Sigmoid colon (tissue), 7 donors: ENCODE results near the gene AKR1A1. TPM values are rescaled to one million over a fixed set of nuclear protein-coding genes. Genes with fewer than 3 reads are reported as not detected.

Experiments used
- DNase-seq: peaks from one replicate; pipeline ENCODE4 v3.0.0-alpha.2; 2019
- H3K27ac ChIP-seq, 4 donors: fragments of 200-600 bp; sonication (generic); one replicate each; pipeline ENCODE4 v1.5.1; 2016 to 2019; ENCODE audit warnings: mild to moderate bottlenecking in 1 of 4
- H3K27me3 ChIP-seq, 3 donors: fragments of 200-600 bp; sonication (generic); one replicate each; pipeline ENCODE4 v1.5.1; 2019; ENCODE audit warnings: mild to moderate bottlenecking in 1 of 3
- H3K36me3 ChIP-seq, 4 donors: fragments of 200-600 bp; sonication (generic); one replicate each; pipeline ENCODE4 v1.5.1; 2016 to 2019
- H3K4me1 ChIP-seq, 4 donors: fragments of 200-600 bp; sonication (generic); one replicate each; pipeline ENCODE4 v1.5.1; 2017 to 2019
- H3K4me3 ChIP-seq, 4 donors: fragments of 200-600 bp; sonication (generic); one replicate each; pipeline ENCODE4 v1.5.1; 2017 to 2019; ENCODE audit warnings: mild to moderate bottlenecking in 2 of 4, moderate library complexity in 1 of 4
- H3K9me3 ChIP-seq, 4 donors: fragments of 200-600 bp in 3 of 4; sonication (generic) in 3 of 4; one replicate each; pipeline versions ENCODE4 v1.5.1 to v1.6.1; 2013 to 2019
- CTCF ChIP-seq, 4 experiments: fragments of 450-650 bp in 3 of 4; fragments of 200-600 bp in 1 of 4; IDR thresholded peaks; one replicate each; pipeline ENCODE4 v1.5.1; 2016 to 2019; ENCODE audit warnings: antibody characterized with exemption in 4 of 4, mild to moderate bottlenecking in 3 of 4, moderate library complexity in 2 of 4
- EP300 ChIP-seq, 4 donors: sonication (generic); formaldehyde crosslinking; IDR thresholded peaks; one replicate each; pipeline ENCODE4 v1.6.1; 2017; ENCODE audit warnings: antibody characterized with exemption in 4 of 4
- POLR2A ChIP-seq, 2 donors: fragments of 450-650 bp; IDR thresholded peaks; one replicate each; pipeline ENCODE4 v1.6.1; 2016; ENCODE audit warnings: antibody characterized with exemption in 2 of 2, mild to moderate bottlenecking in 2 of 2, moderate library complexity in 2 of 2
- POLR2AphosphoS5 ChIP-seq, 4 donors: sonication (generic); formaldehyde crosslinking; IDR thresholded peaks; one replicate each; pipeline ENCODE4 v1.6.1; 2017; ENCODE audit warnings: antibody characterized with exemption in 4 of 4
- WGBS, 2 donors: extraction: QIAGEN DNeasy Blood & Tissue Kit; methylation state at CpG; one replicate each; pipeline ENCODE4 v1.1.7; 2013; 5-methylcytosine and 5-hydroxymethylcytosine counted together
- intact Hi-C: fragments of 100-400 bp; cut with DNase I; formaldehyde crosslinking; loops from one replicate; pipeline ENCODE4 v1.15.1; 2023
- polyA plus RNA-seq, 3 donors: library from polyadenylated mRNA; stranded (reverse); fragments of 200-250 nt; gene quantifications; one replicate each; pipeline ENCODE4 v1.2.3, GENCODE V29; 2013
- small RNA-seq, 3 donors: library from RNA; depleted of rRNA; stranded (forward); fragments of <200 nt; gene quantifications; one replicate each; pipeline ENCODE3, GENCODE V24; 2016
- total RNA-seq, 4 donors: library from RNA; depleted of rRNA; stranded (reverse); fragments of >200 nt; gene quantifications; one replicate each; pipeline ENCODE4 v1.1.0, GENCODE V29; 2016
- donor health status: healthy with polysubstance abuse.
- donor health status: Bipolar disorder and iron deficiency.
- donor health status: healthy.

The AKR1A1 gene
- total and polyA plus RNA-seq, 7 donors, result 39.6 to 234 (median 64.2) TPM

DNA sequence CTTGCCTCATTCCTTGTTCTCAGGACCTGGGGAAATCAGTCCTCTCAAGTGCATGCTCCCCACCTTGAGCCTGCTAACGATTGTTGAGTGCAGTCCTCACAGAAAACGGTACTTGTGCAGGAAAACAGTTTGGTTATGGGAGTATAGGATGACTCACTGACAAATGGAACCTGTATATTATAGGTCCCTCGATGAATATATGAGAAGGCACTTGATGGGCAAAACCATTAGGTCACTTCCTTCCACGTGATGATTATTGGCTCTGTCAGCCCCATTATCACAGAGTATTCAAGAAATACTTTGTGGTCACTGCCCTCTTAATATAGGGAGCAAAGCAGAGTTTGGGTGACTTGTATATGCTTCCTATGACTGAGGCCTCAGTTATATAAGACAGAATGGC, 67.0 kb downstream of the AKR1A1 start:
- 74 to 83% methylated on average over 4 of the region's 4 CpGs for WGBS, 2 donors
- Histone ChIP-seq H3K4me3 (no peak overlapping the region), H3K36me3 (peaks cover 17 to 59% (median 41%) of the 10 kb centered on the region in 4 donors), H3K27me3 (no peaks in the 10 kb centered on the region), H3K9me3 (no peaks in the 10 kb centered on the region), H3K27ac (no peak overlapping the region), H3K4me1 (peaks cover 0 to 12% (median 9%) of the 10 kb centered on the region in 4 donors)
- intact Hi-C loops, result no loop called here
- DNase-seq, result no peak
- no peak for TF ChIP-seq CTCF (IDR thresholded peaks at IDR 0.05)
- TF ChIP-seq EP300 (IDR thresholded peaks at IDR 0.05), result no peak
- no peak for TF ChIP-seq POLR2A (IDR thresholded peaks at IDR 0.05)
- no peak for TF ChIP-seq POLR2AphosphoS5 (IDR thresholded peaks at IDR 0.05)

- no peak overlapping the region for H3K4me3 ChIP-seq
- TF ChIP-seq EP300 (IDR thresholded peaks at IDR 0.05) (peak in 1 of 4 donors; percentile 63), CTCF (IDR thresholded peaks at IDR 0.05) (no peak), POLR2AphosphoS5 (IDR thresholded peaks at IDR 0.05) (peak in 2 of 4 donors; percentile 4 to 23)
- H3K4me1 ChIP-seq, result peaks cover 0 to 20% (median 13%) of the 10 kb centered on the region in 4 donors
- H3K36me3 ChIP-seq, result peaks cover 17 to 43% (median 39%) of the 10 kb centered on the region in 4 donors
- H3K27ac ChIP-seq, result peak overlapping the region; percentile 17 to 33 (median 28)
- WGBS, 2 donors, result 65 to 66% methylated on average over 8 of the region's 8 CpGs
- H3K27me3 ChIP-seq, result no peaks in the 10 kb centered on the region
- no peak for DNase-seq
- H3K9me3 ChIP-seq, result no peaks in the 10 kb centered on the region
- intact Hi-C loops, result no loop called here
Observed at GRCh38 chr1:45619149-45619921, 68.7 kb downstream of the AKR1A1 start.

Small RNA genes within 50 kb of the gene (small RNA-seq; reads per million reads assigned to genes)
- gene AL355480.1, result 0 reads per million in 3 donors
- gene AL355480.2, result 0 reads per million in 3 donors
- 0 reads per million in 3 donors for gene AL355480.3
- 0 reads per million in 3 donors for gene AL355480.4

Other genes with a start within 250 kb of the AKR1A1 start
- gene HPDL, start 223.9 kb upstream of the AKR1A1 start, total RNA-seq, result under 1 TPM in 1 of 4 donors, not detected in 3; 0.95 TPM
- gene HPDL, start 223.9 kb upstream of the AKR1A1 start, polyA plus RNA-seq, result 10 to 100 TPM in 2 of 3 donors, 1 to 10 TPM in 1; 4.9 to 15.7 (median 11.4) TPM
- 10 to 100 TPM in 1 of 4 donors, 1 to 10 TPM in 3; 7.1 to 10.5 (median 7.3) TPM for gene TOE1, start 210.7 kb upstream of the AKR1A1 start, total RNA-seq
- 10 to 100 TPM; 11.4 to 12.9 (median 12.0) TPM for gene TOE1, start 210.7 kb upstream of the AKR1A1 start, polyA plus RNA-seq
- 10 to 100 TPM; 15.7 to 22.8 (median 19.2) TPM for gene MUTYH, start 210.4 kb upstream of the AKR1A1 start, total RNA-seq
- 10 to 100 TPM; 22.4 to 24.6 (median 23.7) TPM for gene MUTYH, start 210.4 kb upstream of the AKR1A1 start, polyA plus RNA-seq
- gene TESK2, start 59.7 kb upstream of the AKR1A1 start, total RNA-seq, result 1 to 10 TPM; 4.3 to 7.8 (median 7.0) TPM
- 1 to 10 TPM; 5.8 to 9.2 (median 7.8) TPM for gene TESK2, start 59.7 kb upstream of the AKR1A1 start, polyA plus RNA-seq
- gene CCDC163, start 50.8 kb upstream of the AKR1A1 start, total RNA-seq, result 1 to 10 TPM in 1 of 4 donors, under 1 TPM in 3; 0.27 to 1.1 (median 0.77) TPM
- gene CCDC163, start 50.8 kb upstream of the AKR1A1 start, polyA plus RNA-seq, result 1 to 10 TPM in 1 of 3 donors, under 1 TPM in 1, not detected in 1; 0.69 to 3.4 TPM
- 1 to 10 TPM in 3 of 4 donors, under 1 TPM in 1; 0.83 to 3.9 (median 1.9) TPM for gene MMACHC, start 50.5 kb upstream of the AKR1A1 start, total RNA-seq
- gene MMACHC, start 50.5 kb upstream of the AKR1A1 start, polyA plus RNA-seq, result 1 to 10 TPM; 1.2 to 5.9 (median 3.0) TPM
- 100 to 1,000 TPM; 169 to 257 (median 224) TPM for gene PRDX1, start 28.9 kb upstream of the AKR1A1 start, total RNA-seq
- 100 to 1,000 TPM; 470 to 661 (median 517) TPM for gene PRDX1, start 28.9 kb upstream of the AKR1A1 start, polyA plus RNA-seq
- gene NASP, start 33.2 kb downstream of the AKR1A1 start, total RNA-seq, result 10 to 100 TPM; 64.8 to 80.3 (median 75.4) TPM
- 100 to 1,000 TPM in 2 of 3 donors, 10 to 100 TPM in 1; 76.8 to 159 (median 133) TPM for gene NASP, start 33.2 kb downstream of the AKR1A1 start, polyA plus RNA-seq
- gene CCDC17, start 73.2 kb downstream of the AKR1A1 start, total RNA-seq, result 1 to 10 TPM in 3 of 4 donors, under 1 TPM in 1; 0.82 to 2.6 (median 2.0) TPM
- 1 to 10 TPM in 2 of 3 donors, under 1 TPM in 1; 0.92 to 2.3 (median 1.2) TPM for gene CCDC17, start 73.2 kb downstream of the AKR1A1 start, polyA plus RNA-seq
- gene GPBP1L1, start 135.7 kb downstream of the AKR1A1 start, total RNA-seq, result 100 to 1,000 TPM in 3 of 4 donors, 10 to 100 TPM in 1; 94.5 to 142 (median 130) TPM
- gene GPBP1L1, start 135.7 kb downstream of the AKR1A1 start, polyA plus RNA-seq, result 100 to 1,000 TPM in 1 of 3 donors, 10 to 100 TPM in 2; 77.5 to 109 (median 83.6) TPM
- 10 to 100 TPM; 17.5 to 31.0 (median 25.9) TPM for gene TMEM69, start 137.4 kb downstream of the AKR1A1 start, total RNA-seq
- 10 to 100 TPM; 12.7 to 25.7 (median 22.2) TPM for gene TMEM69, start 137.4 kb downstream of the AKR1A1 start, polyA plus RNA-seq
- gene IPP, start 199.8 kb downstream of the AKR1A1 start, total RNA-seq, result 10 to 100 TPM; 11.2 to 15.3 (median 11.6) TPM
- gene IPP, start 199.8 kb downstream of the AKR1A1 start, polyA plus RNA-seq, result 1 to 10 TPM; 6.9 to 7.3 (median 7.2) TPM